NOMO-1 (cell line): ENCODE measurements around the gene ISM1.

ENCODE experiments used
- DNase-seq, 2 experiments: peaks; one replicate each; lab custom pipeline; 2025; ENCODE audit not compliant: unreplicated experiment in 2 of 2; lab: John Stamatoyannopoulos, UW

Gene ISM1

DNA sequence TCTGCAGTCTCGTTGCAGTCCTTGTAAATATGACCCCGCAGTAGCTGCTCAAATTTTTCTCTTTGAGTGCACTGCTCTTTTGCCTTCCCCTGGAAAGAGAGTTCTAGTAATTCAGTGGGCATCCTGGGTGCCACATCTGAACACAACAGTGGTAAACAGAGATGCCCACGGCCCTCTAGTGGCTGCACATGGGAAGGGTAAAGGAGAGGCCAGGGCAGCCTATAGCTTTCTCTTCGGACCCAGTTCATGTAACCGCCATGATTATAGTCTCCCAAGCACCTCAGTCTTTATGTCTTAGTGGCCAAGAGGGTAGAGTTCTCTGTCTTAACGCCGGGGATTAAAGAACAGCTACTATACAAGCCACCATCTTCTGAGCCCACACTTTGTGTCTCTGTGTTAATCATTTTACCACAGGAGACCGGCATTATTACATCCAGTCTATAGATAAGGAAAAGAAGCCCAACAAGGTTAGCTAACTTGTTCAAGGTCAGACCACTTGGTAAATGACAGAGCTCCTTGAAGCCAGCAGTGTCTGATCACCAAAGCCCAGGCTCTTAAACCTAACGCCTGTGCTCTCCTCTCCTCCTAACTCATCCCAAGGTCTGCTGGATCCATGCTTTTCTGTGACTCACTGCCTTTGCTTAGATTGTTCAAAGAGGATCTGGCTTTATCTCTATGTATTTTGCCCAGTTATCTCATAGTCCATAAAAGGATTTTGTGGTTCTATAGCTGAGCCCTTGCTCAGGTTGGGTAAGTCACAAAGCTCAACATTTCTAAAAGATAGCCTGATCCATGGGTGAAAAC is 81.8 kb downstream of the ISM1 start:
- no peak for DNase-seq

GRCh38 chr20:13305284-13305683 is 84.2 kb downstream of the ISM1 start:
- DNase-seq = no peak

- DNase-seq = no peak
Observed at GRCh38 chr20:13307562-13308163, 86.6 kb downstream of the ISM1 start.

GRCh38 chr20:13312300-13312699 is 91.2 kb downstream of the ISM1 start:
- DNase-seq = no peak

GRCh38 chr20:13313201-13313600 is 92.1 kb downstream of the ISM1 start:
- DNase-seq = no peak

- no peak for DNase-seq
Observed at GRCh38 chr20:13317439-13317838, 96.4 kb downstream of the ISM1 start.

GRCh38 chr20:13318871-13319521 is 97.9 kb downstream of the ISM1 start:
- no peak for DNase-seq

DNA sequence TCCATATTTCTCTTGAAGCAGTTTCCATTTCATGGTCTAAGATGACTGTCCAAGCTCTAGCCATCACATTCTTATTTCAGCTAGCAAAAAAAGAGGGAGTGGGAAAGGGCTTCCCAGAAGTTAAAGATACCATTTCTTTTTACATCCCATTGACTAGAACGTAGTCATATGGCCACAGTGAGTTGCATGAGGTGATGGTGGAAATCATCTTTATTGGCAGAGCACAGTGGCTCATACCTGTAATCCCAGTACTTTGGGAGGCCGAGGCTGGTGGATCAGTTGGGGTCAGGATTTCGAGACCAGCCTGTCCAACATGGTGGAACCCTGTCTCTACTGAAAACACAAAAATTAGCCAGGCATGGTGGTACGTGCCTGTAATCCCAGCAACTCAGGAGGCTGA is 99.6 kb downstream of the ISM1 start:
- no peak for DNase-seq

GRCh38 chr20:13321416-13321815 is 100.3 kb downstream of the ISM1 start:
- DNase-seq = no peak

GRCh38 chr20:13322198-13322597 is 101.1 kb downstream of the ISM1 start:
- no peak for DNase-seq

DNA sequence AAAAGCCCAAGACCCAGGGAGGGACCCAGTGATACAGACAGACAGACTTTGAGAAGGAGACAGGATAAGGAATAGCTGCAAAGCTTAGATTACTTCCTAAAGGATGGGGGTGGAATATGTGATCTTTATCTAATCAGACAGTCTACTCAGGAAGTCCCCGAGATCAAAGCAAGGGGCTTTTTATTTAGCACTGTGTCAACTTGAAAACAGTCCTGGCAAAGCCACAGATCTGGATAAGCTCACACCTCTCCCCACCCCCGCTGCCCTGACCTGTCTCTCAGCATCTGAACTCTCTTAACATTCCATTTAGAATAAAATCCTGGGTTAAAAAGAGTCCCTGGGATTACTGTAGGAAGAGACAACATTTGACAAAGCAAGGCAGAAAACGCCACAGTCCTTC is 101.5 kb downstream of the ISM1 start:
- no peak for DNase-seq

GRCh38 chr20:13325033-13325432 is 104.0 kb downstream of the ISM1 start:
- no peak for DNase-seq

GRCh38 chr20:13325796-13326340 is 104.8 kb downstream of the ISM1 start:
- DNase-seq = no peak

DNA sequence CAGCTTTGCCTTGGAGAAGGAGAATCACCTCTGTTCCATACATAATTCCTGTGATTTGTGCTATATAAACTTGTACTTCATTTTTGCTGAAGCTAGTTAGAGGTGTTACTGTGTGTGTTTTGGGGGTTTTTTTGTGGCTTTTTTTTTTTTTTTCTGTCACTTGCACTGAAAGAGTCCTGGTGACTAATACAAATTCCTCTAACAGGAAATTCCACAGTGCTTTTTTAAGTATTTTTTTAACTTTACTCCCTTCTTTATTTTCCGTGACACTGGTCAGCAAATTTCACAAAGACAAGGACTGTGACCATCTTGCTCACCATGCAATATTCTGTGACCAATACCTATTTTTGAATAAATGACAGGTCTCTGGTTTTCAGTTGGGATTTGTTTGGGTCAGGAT is 110.5 kb downstream of the ISM1 start:
- no peak for DNase-seq

DNA sequence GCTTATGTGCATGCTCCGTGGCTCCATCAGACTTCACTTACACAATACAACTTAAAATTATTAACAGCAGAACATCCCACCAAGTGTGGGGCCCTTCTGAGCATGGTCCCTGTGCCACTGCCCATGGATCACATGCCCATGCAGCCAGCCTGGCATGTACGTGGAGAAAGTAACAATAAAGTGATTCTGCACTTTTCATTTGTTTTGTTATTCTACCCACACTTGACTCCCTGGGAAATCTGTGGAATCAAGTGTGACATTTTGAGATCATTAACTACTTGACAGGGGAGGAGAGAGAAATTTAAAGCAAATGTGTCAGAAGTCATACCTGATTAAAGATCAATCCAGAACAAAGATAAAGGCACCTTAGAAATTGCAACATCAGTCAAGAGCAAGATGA is 112.0 kb downstream of the ISM1 start:
- no peak for DNase-seq

DNA sequence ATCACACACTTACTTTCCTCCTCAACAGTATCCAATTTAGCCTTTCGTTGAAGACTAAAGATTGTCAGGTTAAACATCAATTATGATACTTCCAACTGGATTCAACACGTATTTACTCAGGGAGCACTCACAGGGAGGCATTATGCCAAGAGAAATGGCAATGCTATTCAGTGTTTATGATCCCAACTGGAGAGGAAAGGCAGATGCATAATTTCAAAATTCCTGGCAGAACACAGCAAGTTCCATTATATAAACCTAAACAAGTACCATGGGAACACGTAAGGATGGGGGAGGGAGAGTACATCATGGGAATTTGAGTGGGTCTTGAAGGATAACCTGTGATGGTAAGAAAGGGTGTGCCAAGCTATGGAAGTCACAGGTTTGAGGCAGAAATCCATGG is 112.7 kb downstream of the ISM1 start:
- DNase-seq = no peak

DNA sequence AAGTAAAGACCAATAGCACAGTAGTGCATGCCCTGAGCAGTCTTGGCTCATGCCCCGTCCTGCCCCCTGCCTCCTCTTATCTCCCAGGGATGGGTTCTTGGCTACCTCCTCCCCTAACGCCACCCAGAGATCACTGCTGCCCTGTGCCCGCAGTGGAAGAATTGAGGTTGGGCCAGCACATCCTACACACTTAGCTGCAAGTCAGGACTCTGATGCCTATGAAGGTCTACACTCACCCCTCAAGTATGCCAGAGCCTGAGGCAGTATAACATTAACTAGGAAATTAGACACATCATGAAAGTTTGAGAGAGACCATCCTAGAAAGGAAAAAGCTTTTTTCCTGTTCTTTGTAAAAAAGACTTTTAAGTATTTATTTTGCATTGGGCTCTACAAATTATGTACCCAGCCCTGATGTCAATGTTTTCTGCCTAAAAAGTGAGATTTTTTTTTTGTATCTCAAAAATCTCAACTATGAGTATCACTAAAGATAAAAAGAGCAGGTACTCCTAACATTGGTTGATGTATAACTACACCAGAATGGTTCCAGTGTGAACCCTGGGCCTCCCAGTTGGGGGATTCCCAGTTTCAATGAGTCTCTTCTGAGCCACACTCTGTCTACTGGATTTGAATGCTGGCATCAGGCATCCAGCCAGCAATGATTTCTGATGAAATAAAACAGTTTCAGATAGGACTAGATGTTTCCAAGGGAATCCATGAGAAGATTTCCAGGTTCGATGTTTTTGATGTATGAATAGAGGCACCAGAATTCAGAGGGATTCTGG is 115.4 kb downstream of the ISM1 start:
- no peak for DNase-seq

DNA sequence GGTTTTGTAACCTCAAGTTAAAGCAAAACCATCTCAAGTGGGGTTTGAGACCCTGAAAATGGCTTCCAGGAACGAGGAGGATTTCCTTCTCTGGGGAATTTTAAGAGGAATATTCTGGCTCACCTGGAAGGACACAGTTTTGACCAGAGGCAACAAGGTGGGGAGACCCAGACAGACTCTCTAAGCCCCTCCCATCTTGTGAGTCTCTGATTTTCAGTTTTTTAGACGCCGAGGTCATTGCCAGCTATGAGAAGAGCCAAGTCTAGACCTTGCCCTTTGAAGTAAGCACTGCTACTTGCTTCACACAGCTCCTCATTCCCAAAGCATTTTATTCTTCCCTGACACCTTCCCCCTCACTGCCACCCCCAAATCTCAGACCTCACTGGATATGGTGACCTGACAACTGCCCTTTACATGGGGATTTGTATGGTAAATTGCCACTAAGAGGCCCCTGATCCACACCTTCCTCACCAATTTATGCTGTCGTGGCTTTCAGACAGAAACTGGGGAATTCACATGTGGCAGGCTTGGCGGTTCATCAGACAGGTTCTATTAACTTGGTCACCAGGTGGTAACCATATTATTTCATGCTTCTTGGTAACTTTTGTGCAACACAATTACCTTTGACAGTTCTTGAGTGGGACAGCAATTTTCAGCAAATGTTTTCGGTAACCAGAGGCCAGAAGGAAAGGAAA is 116.2 kb downstream of the ISM1 start:
- DNase-seq = no peak

GRCh38 chr20:13338097-13338661 is 117.1 kb downstream of the ISM1 start:
- no peak for DNase-seq

GRCh38 chr20:13338999-13339411 is 117.9 kb downstream of the ISM1 start:
- no peak for DNase-seq
